ENCODE results near the gene MBNL1. TPM values are rescaled to one million over a fixed set of nuclear protein-coding genes. Genes with fewer than 3 reads are reported as not detected.

Gene MBNL1
- total and polyA plus RNA-seq, 2 of the 13 experiments (the other 11 are each of a cell fraction or from before 2014, with no cell fraction given) = 27.1 to 55.4 TPM

DNA sequence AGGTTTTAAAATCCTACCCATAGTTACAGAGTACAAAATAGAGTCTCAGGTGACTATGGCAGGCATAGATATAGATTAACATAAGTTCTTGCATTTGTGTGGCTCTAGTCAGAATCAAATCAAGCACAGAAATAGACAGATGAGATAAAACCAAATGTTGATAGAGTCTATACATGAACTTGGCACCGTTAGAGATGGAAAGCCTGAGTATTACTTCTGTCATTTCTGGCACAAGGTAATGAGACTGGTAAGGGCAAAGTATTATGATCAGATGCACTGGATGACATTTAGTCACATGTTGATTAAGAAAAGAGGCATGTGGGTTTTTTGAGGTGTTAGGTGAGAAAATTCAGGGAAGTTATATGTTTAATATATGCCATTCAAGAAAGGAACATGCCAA, 219.7 kb downstream of the MBNL1 start:
- H3K27me3 ChIP-seq (ENCODE audit: control insufficient read depth in 1 of 2, insufficient read depth in 2 of 2, low read length in 2 of 2) = no peaks in the 10 kb centered on the region
- H3K27ac ChIP-seq (ENCODE audit: extremely low read length, insufficient read depth, low read length) = no peak overlapping the region
- in situ Hi-C loops (cut with HindIII; ENCODE audit: extremely low pct_ligation_motif_present, low pct_unique_long_range_greater_than_20kb) = no loop called here
- intact Hi-C loops (cut with micrococcal nuclease; ENCODE audit: unreplicated experiment) = no loop called here
- TF ChIP-seq HES4 (CRISPR knock-in tag; IDR thresholded peaks at IDR 0.05; ENCODE audit: borderline replicate concordance) (no peak), ZNF292 (CRISPR knock-in tag; IDR thresholded peaks at IDR 0.05; ENCODE audit: borderline replicate concordance, low read depth) (no peak)
- TF ChIP-seq, protein P1, sequence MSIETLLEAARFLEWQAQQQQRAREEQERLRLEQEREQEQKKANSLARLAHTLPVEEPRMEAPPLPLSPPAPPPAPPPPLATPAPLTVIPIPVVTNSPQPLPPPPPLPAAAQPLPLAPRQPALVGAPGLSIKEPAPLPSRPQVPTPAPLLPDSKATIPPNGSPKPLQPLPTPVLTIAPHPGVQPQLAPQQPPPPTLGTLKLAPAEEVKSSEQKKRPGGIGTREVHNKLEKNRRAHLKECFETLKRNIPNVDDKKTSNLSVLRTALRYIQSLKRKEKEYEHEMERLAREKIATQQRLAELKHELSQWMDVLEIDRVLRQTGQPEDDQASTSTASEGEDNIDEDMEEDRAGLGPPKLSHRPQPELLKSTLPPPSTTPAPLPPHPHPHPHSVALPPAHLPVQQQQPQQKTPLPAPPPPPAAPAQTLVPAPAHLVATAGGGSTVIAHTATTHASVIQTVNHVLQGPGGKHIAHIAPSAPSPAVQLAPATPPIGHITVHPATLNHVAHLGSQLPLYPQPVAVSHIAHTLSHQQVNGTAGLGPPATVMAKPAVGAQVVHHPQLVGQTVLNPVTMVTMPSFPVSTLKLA (IDR thresholded peaks at IDR 0.05) = 0 out of 2 replicates have a peak, but pooled peaks have one; percentile 7
- DNase-seq (ENCODE audit: low spot score) (no peak), ATAC-seq (no peak), FAIRE-seq (no peak)
- no peak overlapping the region for H3K4me3 ChIP-seq (replicated peaks in 1 of 3; ENCODE audit: insufficient read depth in 1 of 3, low read depth in 2 of 3, low read length in 3 of 3)
- H3K9ac ChIP-seq (ENCODE audit: insufficient read depth, low read depth, low read length) = no peak overlapping the region
- H4K20me1 ChIP-seq (ENCODE audit: insufficient read depth, low read length) = no peaks in the 10 kb centered on the region
- BruUV-seq (replicated peaks) = no TSS peak
- ChIA-PET CTCF (ENCODE audit: low intra/inter-chr PET ratio, low total read pairs) (no interaction called here), POLR2A (no interaction called here)
- no peaks in the 10 kb centered on the region for H3K9me3 ChIP-seq (ENCODE audit: low read length)
- WGBS (ENCODE audit: low lambda C conversion rate) = 84% methylated on average over 1 of the region's 1 CpG
- no peak overlapping the region for H3K4me2 ChIP-seq (ENCODE audit: low read depth, low read length)
- no peaks in the 10 kb centered on the region for H3K79me2 ChIP-seq (ENCODE audit: insufficient read depth, low read length)
- no peak overlapping the region for H2AFZ ChIP-seq (ENCODE audit: low read length)
- H3K36me3 ChIP-seq (replicated peaks in 1 of 2; ENCODE audit: control insufficient read depth in 1 of 2, insufficient read depth in 2 of 2, low read length in 2 of 2) = no peaks in the 10 kb centered on the region
- H3K4me1 ChIP-seq (ENCODE audit: insufficient read depth, low read length) = no peaks in the 10 kb centered on the region

DNA sequence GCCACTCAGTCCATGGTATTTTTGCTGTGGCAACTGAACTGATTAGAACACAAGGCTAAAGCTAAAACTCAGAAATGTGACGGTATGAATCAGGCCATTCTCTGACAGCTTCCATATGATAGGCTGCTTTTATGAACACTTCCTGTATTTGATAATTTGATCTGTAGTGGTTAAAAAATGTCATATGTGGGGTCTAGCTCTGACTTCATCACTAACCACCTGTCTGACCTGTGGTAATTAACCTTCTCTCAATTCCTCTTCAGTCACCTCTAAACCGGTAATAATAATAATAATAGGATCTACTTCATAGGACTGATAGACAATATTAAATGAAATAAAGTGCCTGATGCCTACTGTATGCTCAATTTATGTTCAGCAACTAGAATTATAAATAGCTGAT, 223.2 kb downstream of the MBNL1 start:
- in situ Hi-C loops (cut with HindIII; ENCODE audit: extremely low pct_ligation_motif_present, low pct_unique_long_range_greater_than_20kb) = no loop called here
- no peak overlapping the region for H3K4me3 ChIP-seq (replicated peaks in 1 of 3; ENCODE audit: insufficient read depth in 1 of 3, low read depth in 2 of 3, low read length in 3 of 3)
- no peaks in the 10 kb centered on the region for H4K20me1 ChIP-seq (ENCODE audit: insufficient read depth, low read length)
- DNase-seq (ENCODE audit: low spot score) (no peak), FAIRE-seq (no peak), ATAC-seq (no peak)
- no peaks in the 10 kb centered on the region for H3K36me3 ChIP-seq (replicated peaks in 1 of 2; ENCODE audit: control insufficient read depth in 1 of 2, insufficient read depth in 2 of 2, low read length in 2 of 2)
- CTCF ChIA-PET (ENCODE audit: low intra/inter-chr PET ratio, low total read pairs) = no interaction called here
- intact Hi-C loops (cut with micrococcal nuclease; ENCODE audit: unreplicated experiment) = no loop called here
- H3K27ac ChIP-seq (ENCODE audit: extremely low read length, insufficient read depth, low read length) = no peak overlapping the region
- H3K4me2 ChIP-seq (ENCODE audit: low read depth, low read length) = no peak overlapping the region
- no peaks in the 10 kb centered on the region for H3K4me1 ChIP-seq (ENCODE audit: insufficient read depth, low read length)
- no peak overlapping the region for H2AFZ ChIP-seq (ENCODE audit: low read length)
- 67% methylated on average over 2 of the region's 2 CpGs for WGBS (ENCODE audit: low lambda C conversion rate)
- H3K79me2 ChIP-seq (ENCODE audit: insufficient read depth, low read length) = no peaks in the 10 kb centered on the region
- H3K27me3 ChIP-seq (ENCODE audit: control insufficient read depth in 1 of 2, insufficient read depth in 2 of 2, low read length in 2 of 2) = no peaks in the 10 kb centered on the region
- POLR2A ChIA-PET = no interaction called here
- H3K9ac ChIP-seq (ENCODE audit: insufficient read depth, low read depth, low read length) = no peak overlapping the region
- BruUV-seq (replicated peaks) = no TSS peak
- no peaks in the 10 kb centered on the region for H3K9me3 ChIP-seq (ENCODE audit: low read length)
- TF ChIP-seq, protein P2, sequence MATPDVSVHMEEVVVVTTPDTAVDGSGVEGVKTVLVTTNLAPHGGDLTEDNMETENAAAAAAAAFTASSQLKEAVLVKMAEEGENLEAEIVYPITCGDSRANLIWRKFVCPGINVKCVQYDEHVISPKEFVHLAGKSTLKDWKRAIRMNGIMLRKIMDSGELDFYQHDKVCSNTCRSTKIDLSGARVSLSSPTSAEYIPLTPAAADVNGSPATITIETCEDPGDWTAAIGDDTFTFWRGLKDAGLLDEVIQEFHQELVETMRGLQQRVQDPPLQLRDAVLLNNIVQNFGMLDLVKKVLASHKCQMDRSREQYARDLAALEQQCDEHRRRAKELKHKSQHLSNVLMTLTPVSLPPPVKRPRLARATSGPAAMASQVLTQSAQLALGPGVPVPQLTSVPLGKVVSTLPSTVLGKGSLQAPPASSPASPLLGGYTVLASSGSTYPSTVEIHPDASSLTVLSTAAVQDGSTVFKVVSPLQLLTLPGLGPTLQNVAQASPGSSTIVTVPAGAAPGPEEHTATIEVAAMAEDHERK (CRISPR knock-in tag; IDR thresholded peaks at IDR 0.05; ENCODE audit: low read depth) = no peak
- TF ChIP-seq ZNF674 (CRISPR knock-in tag; IDR thresholded peaks at IDR 0.05; ENCODE audit: low read depth) (no peak), MLLT10 (CRISPR knock-in tag; IDR thresholded peaks at IDR 0.05) (no peak), ZNF326 (CRISPR knock-in tag; IDR thresholded peaks at IDR 0.05; ENCODE audit: borderline replicate concordance) (no peak), ZNF589 (CRISPR knock-in tag; conservative IDR thresholded peaks at IDR 0.05) (no peak), ARID4A (CRISPR knock-in tag; IDR thresholded peaks at IDR 0.05; ENCODE audit: borderline replicate concordance) (no peak)
